K562 (cell line): ENCODE measurements around the gene RETREG1. TPM values are rescaled to one million over a fixed set of nuclear protein-coding genes. Genes with fewer than 3 reads are reported as not detected.
A peak's percentile ranks its signal among the peaks of the same experiment; 100 is the strongest.

ENCODE experiments used
- ATF1 ChIP-seq, 2 experiments: fragments of 450-650 bp in 1 of 2; IDR thresholded peaks; 2 replicates each; pipeline ENCODE4 v1.6.1; 2016; ENCODE audit warnings: missing compliant biosample characterization in 1 of 2, missing genetic modification characterization in 1 of 2
- BDP1 ChIP-seq: IDR thresholded peaks from 3 replicates; pipeline ENCODE4 v1.6.1; 2011; ENCODE audit not compliant: insufficient read length, insufficient read depth
- DIDO1 ChIP-seq: fragments of 450-650 bp; IDR thresholded peaks from 2 replicates; pipeline ENCODE4 v1.6.1; 2016; ENCODE audit warnings: low read depth, missing biosample characterization, missing genetic modification characterization
- ETS1 ChIP-seq: conservative IDR thresholded peaks from 2 replicates; pipeline ENCODE4 v1.6.1; 2011; ENCODE audit warnings: low read depth, mild to moderate bottlenecking, low read length; ENCODE audit not compliant: control insufficient read depth
- MEIS2 ChIP-seq: fragments of 450-650 bp; IDR thresholded peaks from 2 replicates; pipeline ENCODE4 v1.6.1; 2014; ENCODE audit warnings: mild to moderate bottlenecking; ENCODE audit not compliant: partially characterized antibody
- PRPF4 ChIP-seq: fragments of 200-400 bp; formaldehyde crosslinking; IDR thresholded peaks from one replicate; pipeline ENCODE4 v1.6.1; 2017; ENCODE audit warnings: low read length, low read depth, mild to moderate bottlenecking; ENCODE audit not compliant: insufficient read depth, poor library complexity, severe bottlenecking
- RBM22 ChIP-seq: fragments of 200-400 bp; formaldehyde crosslinking; IDR thresholded peaks from 2 replicates; pipeline ENCODE4 v1.6.1; 2018; ENCODE audit warnings: low read length, low read depth; ENCODE audit not compliant: poor library complexity, severe bottlenecking
- RCOR1 ChIP-seq, 2 experiments: IDR thresholded peaks; 2 replicates each; pipeline ENCODE4 v1.6.1; 2012; ENCODE audit warnings: low read depth in 2 of 2, low read length in 2 of 2, borderline replicate concordance in 1 of 2, improper control_type of control experiment in 1 of 2
- SP1 ChIP-seq: sonication (generic); formaldehyde crosslinking; IDR thresholded peaks from 2 replicates; pipeline ENCODE4 v1.8.1; 2022; ENCODE audit warnings: mild to moderate bottlenecking, missing genetic modification reagents
- ZNF174 ChIP-seq: fragments of 250-450 bp; sonication (Bioruptor Pico); IDR thresholded peaks from 2 replicates; pipeline ENCODE4 v1.4.0; 2020; ENCODE audit warnings: mild to moderate bottlenecking
- ZNF232 ChIP-seq: sonication (generic); formaldehyde crosslinking; IDR thresholded peaks from 2 replicates; pipeline ENCODE4 v1.8.0; 2022; ENCODE audit warnings: mild to moderate bottlenecking, missing genetic modification reagents
- ZNF354B ChIP-seq: fragments of 250-450 bp; sonication (Bioruptor Pico); IDR thresholded peaks from 2 replicates; pipeline ENCODE4 v1.4.0; 2020
- ZNF717 ChIP-seq: fragments of 250-450 bp; sonication (Bioruptor Pico); IDR thresholded peaks from 2 replicates; pipeline ENCODE4 v1.5.0; 2021
- polyA plus RNA-seq, 8 experiments: library from polyadenylated mRNA; depleted of rRNA in 4 of 8; stranded (reverse) in 5 of 8; unstranded in 3 of 8; fragments of >200 nt; fragmentation: Nextera tagmentation in 2 of 8; fragmentation: Illumina TruSeq in 1 of 8; extraction: Ambion mirVana in 2 of 8; extraction: Trizol in 1 of 8; gene quantifications; 2 replicates each; pipeline versions ENCODE4 v1.2.1 to v1.2.3, GENCODE V29; 2011 to 2014; ENCODE audit warnings: inconsistent platforms in 1 of 8, missing spikeins in 1 of 8
- total RNA-seq, 7 experiments: library from RNA; depleted of rRNA in 6 of 7; stranded (reverse); fragments of >200 nt in 6 of 7; fragmentation: Illumina TruSeq in 2 of 7; extraction: Trizol in 2 of 7; gene quantifications; 2 replicates each; pipeline versions ENCODE4 v1.2.1 to v1.2.3, GENCODE V29; 2011 to 2021; ENCODE audit warnings: low replicate concordance in 1 of 7
- TF ChIP-seq, protein P1 (sequence below): sonication (generic); formaldehyde crosslinking; IDR thresholded peaks from 2 replicates; pipeline ENCODE4 v1.8.0; 2023; ENCODE audit warnings: mild to moderate bottlenecking, missing genetic modification reagents
- TF ChIP-seq, protein P2 (sequence below): fragments of 450-650 bp; IDR thresholded peaks from 2 replicates; pipeline ENCODE4 v1.6.1; 2018; ENCODE audit not compliant: partially characterized antibody

RETREG1 gene
- total and polyA plus RNA-seq, 9 of the 15 experiments (the other 6 are each of a cell fraction or from before 2014, with no cell fraction given): 0.01 to 0.20 (median 0.08) TPM; not detected in 5

DNA sequence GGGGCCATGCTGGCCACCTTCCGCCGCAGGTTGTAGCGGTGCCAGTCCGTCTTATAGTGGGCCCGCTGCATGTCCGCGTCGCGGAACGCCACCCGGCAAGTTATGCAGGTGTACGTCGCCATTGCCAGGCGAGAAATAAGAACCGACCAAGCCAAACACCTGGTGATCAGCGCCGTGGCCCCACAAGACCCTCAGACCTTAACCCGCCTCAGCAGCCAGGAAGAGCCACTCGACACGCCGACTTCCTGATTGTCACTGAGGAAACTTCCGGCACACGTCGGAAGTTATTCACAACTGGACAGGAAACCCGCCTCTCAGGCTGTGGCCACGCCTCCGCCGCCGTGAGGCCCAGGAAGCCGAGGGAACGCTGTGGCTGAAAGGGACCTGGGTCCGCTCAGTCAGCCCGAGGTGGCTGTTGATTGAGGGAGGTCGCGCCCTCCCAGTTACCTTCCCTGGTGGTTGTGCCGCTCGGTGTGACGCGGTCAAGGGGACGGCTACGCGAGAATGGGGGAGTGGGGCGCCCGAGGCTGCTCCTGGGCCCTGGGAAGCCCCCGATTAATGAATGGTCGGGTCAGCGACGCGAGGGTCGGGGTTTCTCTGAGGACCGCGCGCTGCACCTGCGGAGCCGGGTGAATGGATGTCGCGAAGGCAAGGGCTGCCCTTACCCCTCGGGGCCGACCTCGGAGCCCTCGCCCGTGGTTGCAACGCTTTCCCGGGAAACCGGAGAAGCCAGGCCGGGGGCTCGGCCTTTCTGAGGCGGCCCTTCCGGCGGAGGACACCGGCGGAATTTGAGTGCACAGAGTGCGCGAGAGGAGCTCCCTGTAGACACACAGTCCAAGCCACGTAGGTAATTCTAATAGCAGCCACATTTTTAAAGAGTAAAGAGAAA lies 151.0 kb downstream of the RETREG1 start, which contains the start of gene ZNF622 (continued):
- TF ChIP-seq, protein P1, sequence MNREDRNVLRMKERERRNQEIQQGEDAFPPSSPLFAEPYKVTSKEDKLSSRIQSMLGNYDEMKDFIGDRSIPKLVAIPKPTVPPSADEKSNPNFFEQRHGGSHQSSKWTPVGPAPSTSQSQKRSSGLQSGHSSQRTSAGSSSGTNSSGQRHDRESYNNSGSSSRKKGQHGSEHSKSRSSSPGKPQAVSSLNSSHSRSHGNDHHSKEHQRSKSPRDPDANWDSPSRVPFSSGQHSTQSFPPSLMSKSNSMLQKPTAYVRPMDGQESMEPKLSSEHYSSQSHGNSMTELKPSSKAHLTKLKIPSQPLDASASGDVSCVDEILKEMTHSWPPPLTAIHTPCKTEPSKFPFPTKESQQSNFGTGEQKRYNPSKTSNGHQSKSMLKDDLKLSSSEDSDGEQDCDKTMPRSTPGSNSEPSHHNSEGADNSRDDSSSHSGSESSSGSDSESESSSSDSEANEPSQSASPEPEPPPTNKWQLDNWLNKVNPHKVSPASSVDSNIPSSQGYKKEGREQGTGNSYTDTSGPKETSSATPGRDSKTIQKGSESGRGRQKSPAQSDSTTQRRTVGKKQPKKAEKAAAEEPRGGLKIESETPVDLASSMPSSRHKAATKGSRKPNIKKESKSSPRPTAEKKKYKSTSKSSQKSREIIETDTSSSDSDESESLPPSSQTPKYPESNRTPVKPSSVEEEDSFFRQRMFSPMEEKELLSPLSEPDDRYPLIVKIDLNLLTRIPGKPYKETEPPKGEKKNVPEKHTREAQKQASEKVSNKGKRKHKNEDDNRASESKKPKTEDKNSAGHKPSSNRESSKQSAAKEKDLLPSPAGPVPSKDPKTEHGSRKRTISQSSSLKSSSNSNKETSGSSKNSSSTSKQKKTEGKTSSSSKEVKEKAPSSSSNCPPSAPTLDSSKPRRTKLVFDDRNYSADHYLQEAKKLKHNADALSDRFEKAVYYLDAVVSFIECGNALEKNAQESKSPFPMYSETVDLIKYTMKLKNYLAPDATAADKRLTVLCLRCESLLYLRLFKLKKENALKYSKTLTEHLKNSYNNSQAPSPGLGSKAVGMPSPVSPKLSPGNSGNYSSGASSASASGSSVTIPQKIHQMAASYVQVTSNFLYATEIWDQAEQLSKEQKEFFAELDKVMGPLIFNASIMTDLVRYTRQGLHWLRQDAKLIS: 0 out of 2 replicates have a peak, but pooled peaks have one; percentile 14
- TF ChIP-seq MEIS2 (peak; percentile 57), ATF1 (CRISPR knock-in tag; IDR thresholded peaks at IDR 0.05) (no peak), ATF1 (tag; IDR thresholded peaks at IDR 0.05) (peak; percentile 77), RCOR1 (IDR thresholded peaks at IDR 0.05; ENCODE audit: borderline replicate concordance in 1 of 2, low read depth in 2 of 2, low read length in 2 of 2) (peak in 1 of 2 experiments; percentile 58; a peak in 1 of 4 replicates), SP1 (CRISPR knock-in tag) (peak; percentile 68), PRPF4 (no peak), ZNF717 (CRISPR knock-in tag) (no peak), ETS1 (peak; percentile 74), RBM22 (no peak), BDP1 (no peak), ZNF174 (CRISPR knock-in tag) (no peak), ZNF354B (no peak), ZNF232 (CRISPR knock-in tag) (0 out of 2 replicates have a peak, but pooled peaks have one; percentile 45), DIDO1 (0 out of 2 replicates have a peak, but pooled peaks have one; percentile 79)
- TF ChIP-seq, protein P2, sequence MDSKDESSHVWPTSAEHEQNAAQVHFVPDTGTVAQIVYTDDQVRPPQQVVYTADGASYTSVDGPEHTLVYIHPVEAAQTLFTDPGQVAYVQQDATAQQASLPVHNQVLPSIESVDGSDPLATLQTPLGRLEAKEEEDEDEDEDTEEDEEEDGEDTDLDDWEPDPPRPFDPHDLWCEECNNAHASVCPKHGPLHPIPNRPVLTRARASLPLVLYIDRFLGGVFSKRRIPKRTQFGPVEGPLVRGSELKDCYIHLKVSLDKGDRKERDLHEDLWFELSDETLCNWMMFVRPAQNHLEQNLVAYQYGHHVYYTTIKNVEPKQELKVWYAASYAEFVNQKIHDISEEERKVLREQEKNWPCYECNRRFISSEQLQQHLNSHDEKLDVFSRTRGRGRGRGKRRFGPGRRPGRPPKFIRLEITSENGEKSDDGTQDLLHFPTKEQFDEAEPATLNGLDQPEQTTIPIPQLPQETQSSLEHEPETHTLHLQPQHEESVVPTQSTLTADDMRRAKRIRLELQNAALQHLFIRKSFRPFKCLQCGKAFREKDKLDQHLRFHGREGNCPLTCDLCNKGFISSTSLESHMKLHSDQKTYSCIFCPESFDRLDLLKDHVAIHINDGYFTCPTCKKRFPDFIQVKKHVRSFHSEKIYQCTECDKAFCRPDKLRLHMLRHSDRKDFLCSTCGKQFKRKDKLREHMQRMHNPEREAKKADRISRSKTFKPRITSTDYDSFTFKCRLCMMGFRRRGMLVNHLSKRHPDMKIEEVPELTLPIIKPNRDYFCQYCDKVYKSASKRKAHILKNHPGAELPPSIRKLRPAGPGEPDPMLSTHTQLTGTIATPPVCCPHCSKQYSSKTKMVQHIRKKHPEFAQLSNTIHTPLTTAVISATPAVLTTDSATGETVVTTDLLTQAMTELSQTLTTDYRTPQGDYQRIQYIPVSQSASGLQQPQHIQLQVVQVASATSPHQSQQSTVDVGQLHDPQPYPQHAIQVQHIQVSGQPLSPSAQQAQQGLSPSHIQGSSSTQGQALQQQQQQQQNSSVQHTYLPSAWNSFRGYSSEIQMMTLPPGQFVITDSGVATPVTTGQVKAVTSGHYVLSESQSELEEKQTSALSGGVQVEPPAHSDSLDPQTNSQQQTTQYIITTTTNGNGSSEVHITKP: peak; percentile 65
